22Rv1 (cell line): ENCODE results near the gene COL4A6.

Source experiments
- ZFX ChIP-seq: fragments of 450-650 bp; IDR thresholded peaks from 2 replicates; pipeline ENCODE4 v1.6.1; 2017; ENCODE audit warnings: antibody characterized with exemption, borderline replicate concordance
- TF ChIP-seq, protein P1 (sequence below): fragments of 450-650 bp; IDR thresholded peaks from 2 replicates; pipeline ENCODE4 v1.5.1; 2017; ENCODE audit warnings: mild to moderate bottlenecking

DNA sequence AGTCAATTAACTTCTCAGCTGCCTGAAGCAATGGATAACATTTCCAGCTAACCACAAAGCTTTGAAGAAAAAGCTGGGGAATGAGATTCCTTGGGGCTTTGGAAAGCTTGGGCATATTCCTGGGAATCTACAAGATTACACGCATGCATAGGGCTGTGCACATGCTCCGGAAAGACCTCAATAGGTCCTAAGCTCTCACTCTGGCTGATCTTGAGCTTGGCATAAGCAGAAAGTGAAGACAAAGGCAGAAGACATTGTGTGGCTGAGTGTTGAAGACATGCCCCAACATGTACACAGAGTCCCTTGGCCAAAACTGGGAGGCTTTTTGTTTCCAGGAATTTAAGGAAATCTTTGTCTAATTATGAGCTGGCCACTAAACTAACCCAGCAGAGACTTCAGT, 315.5 kb downstream of the COL4A6 start:
- TF ChIP-seq, protein P1, sequence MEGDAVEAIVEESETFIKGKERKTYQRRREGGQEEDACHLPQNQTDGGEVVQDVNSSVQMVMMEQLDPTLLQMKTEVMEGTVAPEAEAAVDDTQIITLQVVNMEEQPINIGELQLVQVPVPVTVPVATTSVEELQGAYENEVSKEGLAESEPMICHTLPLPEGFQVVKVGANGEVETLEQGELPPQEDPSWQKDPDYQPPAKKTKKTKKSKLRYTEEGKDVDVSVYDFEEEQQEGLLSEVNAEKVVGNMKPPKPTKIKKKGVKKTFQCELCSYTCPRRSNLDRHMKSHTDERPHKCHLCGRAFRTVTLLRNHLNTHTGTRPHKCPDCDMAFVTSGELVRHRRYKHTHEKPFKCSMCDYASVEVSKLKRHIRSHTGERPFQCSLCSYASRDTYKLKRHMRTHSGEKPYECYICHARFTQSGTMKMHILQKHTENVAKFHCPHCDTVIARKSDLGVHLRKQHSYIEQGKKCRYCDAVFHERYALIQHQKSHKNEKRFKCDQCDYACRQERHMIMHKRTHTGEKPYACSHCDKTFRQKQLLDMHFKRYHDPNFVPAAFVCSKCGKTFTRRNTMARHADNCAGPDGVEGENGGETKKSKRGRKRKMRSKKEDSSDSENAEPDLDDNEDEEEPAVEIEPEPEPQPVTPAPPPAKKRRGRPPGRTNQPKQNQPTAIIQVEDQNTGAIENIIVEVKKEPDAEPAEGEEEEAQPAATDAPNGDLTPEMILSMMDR, result no peak
- no peak for TF ChIP-seq ZFX
